HepG2 (cell line): ENCODE measurements around the gene KDM5B. TPM values are rescaled to one million over a fixed set of nuclear protein-coding genes. Genes with fewer than 3 reads are reported as not detected.
A peak's percentile ranks its signal among the peaks of the same experiment; 100 is the strongest.

Experiments
- CHCHD3 ChIP-seq: sonication (generic); formaldehyde crosslinking; IDR thresholded peaks from 2 replicates; pipeline ENCODE4 v1.8.0; 2022; ENCODE audit warnings: mild to moderate bottlenecking, missing genetic modification reagents, moderate library complexity
- DNMT1 ChIP-seq: sonication (generic); formaldehyde crosslinking; IDR thresholded peaks from 2 replicates; pipeline ENCODE4 v1.5.1; 2020; ENCODE audit warnings: mild to moderate bottlenecking, missing genetic modification reagents
- FOXA1 ChIP-seq, 2 experiments: fragments of 450-650 bp in 1 of 2; sonication (generic) in 1 of 2; formaldehyde crosslinking in 1 of 2; IDR thresholded peaks; 2 replicates each; pipeline versions ENCODE4 v1.4.0 to v1.6.1; 2016 to 2020; ENCODE audit warnings: missing genetic modification reagents in 1 of 2
- HCFC1 ChIP-seq: fragments of 150-350 bp; IDR thresholded peaks from 2 replicates; pipeline ENCODE4 v1.6.1; 2014; ENCODE audit warnings: low read depth, low read length
- HOXA9 ChIP-seq: sonication (generic); formaldehyde crosslinking; IDR thresholded peaks from 2 replicates; pipeline ENCODE4 v1.8.1; 2022; ENCODE audit warnings: missing genetic modification reagents, mild to moderate bottlenecking, moderate library complexity, borderline replicate concordance
- MBD4 ChIP-seq: IDR thresholded peaks from 2 replicates; pipeline ENCODE4 v1.6.1; 2012; ENCODE audit warnings: low read length, inconsistent platforms, borderline replicate concordance
- NFATC3 ChIP-seq: sonication (generic); formaldehyde crosslinking; IDR thresholded peaks from 2 replicates; pipeline ENCODE4 v1.5.1; 2020; ENCODE audit warnings: mild to moderate bottlenecking, missing genetic modification reagents
- PHB2 ChIP-seq: fragments of 450-650 bp; IDR thresholded peaks from 2 replicates; pipeline ENCODE4 v1.6.1; 2018; ENCODE audit not compliant: partially characterized antibody
- SOX5 ChIP-seq: IDR thresholded peaks from 2 replicates; pipeline ENCODE4 v1.6.1; 2016; ENCODE audit warnings: borderline replicate concordance
- SP4 ChIP-seq: sonication (generic); formaldehyde crosslinking; IDR thresholded peaks from 2 replicates; pipeline ENCODE4 v1.8.1; 2023; ENCODE audit warnings: mild to moderate bottlenecking, missing genetic modification reagents
- SPEN ChIP-seq: sonication (generic); formaldehyde crosslinking; IDR thresholded peaks from 2 replicates; pipeline ENCODE4 v1.5.1; 2020; ENCODE audit warnings: low read depth, mild to moderate bottlenecking, missing genetic modification reagents
- TARDBP ChIP-seq: sonication (generic); formaldehyde crosslinking; IDR thresholded peaks from 2 replicates; pipeline ENCODE4 v1.8.0; 2022; ENCODE audit warnings: mild to moderate bottlenecking, missing genetic modification reagents
- ZBTB14 ChIP-seq: sonication (generic); formaldehyde crosslinking; IDR thresholded peaks from 2 replicates; pipeline ENCODE4 v1.4.0; 2020; ENCODE audit warnings: missing genetic modification reagents
- ZFP90 ChIP-seq: sonication (generic); formaldehyde crosslinking; IDR thresholded peaks from 2 replicates; pipeline ENCODE4 v1.8.0; 2022; ENCODE audit warnings: missing genetic modification reagents, mild to moderate bottlenecking, inconsistent platforms, borderline replicate concordance
- ZFP91 ChIP-seq: sonication (generic); formaldehyde crosslinking; IDR thresholded peaks from 2 replicates; pipeline ENCODE4 v1.9.0; 2022; ENCODE audit warnings: missing genetic modification reagents, mild to moderate bottlenecking, borderline replicate concordance
- ZFY ChIP-seq: sonication (generic); formaldehyde crosslinking; IDR thresholded peaks from 2 replicates; pipeline ENCODE4 v1.4.0; 2020; ENCODE audit warnings: missing genetic modification reagents
- ZIK1 ChIP-seq: sonication (generic); formaldehyde crosslinking; IDR thresholded peaks from 2 replicates; pipeline ENCODE4 v1.5.0; 2020; ENCODE audit warnings: mild to moderate bottlenecking, low read depth, missing genetic modification reagents, borderline replicate concordance
- ZNF441 ChIP-seq: sonication (generic); formaldehyde crosslinking; IDR thresholded peaks from 2 replicates; pipeline ENCODE4 v1.7.0; 2021; ENCODE audit warnings: missing genetic modification reagents, borderline replicate concordance
- polyA plus RNA-seq, 8 experiments: library from polyadenylated mRNA; depleted of rRNA in 3 of 8; stranded (reverse) in 7 of 8; unstranded in 1 of 8; fragments of >200 nt; fragmentation: Illumina TruSeq in 4 of 8; extraction: Trizol in 4 of 8; gene quantifications; 2 replicates each; pipeline versions ENCODE4 v1.2.1 to v1.2.3, GENCODE V29; 2011 to 2016; ENCODE audit warnings: low read depth in 4 of 8, missing spikeins in 1 of 8, mixed read lengths in 1 of 8; ENCODE audit not compliant: insufficient read depth in 1 of 8
- total RNA-seq, 5 experiments: library from RNA; depleted of rRNA; stranded (reverse); fragments of >200 nt; fragmentation: Illumina TruSeq; extraction: Trizol; gene quantifications; 2 replicates each; pipeline ENCODE4 v1.2.3, GENCODE V29; 2016; ENCODE audit warnings: low read depth in 1 of 5
- TF ChIP-seq, protein P1 (sequence below): sonication (generic); formaldehyde crosslinking; IDR thresholded peaks from 2 replicates; pipeline ENCODE4 v1.4.0; 2020; ENCODE audit warnings: missing genetic modification reagents, borderline replicate concordance
- TF ChIP-seq, protein P2 (sequence below): sonication (generic); formaldehyde crosslinking; conservative IDR thresholded peaks from 2 replicates; pipeline ENCODE4 v1.8.0; 2022; ENCODE audit warnings: mild to moderate bottlenecking, moderate library complexity, missing genetic modification reagents

The KDM5B gene
- total and polyA plus RNA-seq, 2 of the 13 experiments (the other 11 are each of a cell fraction or from before 2014, with no cell fraction given) = 34.2 to 35.4 TPM

DNA sequence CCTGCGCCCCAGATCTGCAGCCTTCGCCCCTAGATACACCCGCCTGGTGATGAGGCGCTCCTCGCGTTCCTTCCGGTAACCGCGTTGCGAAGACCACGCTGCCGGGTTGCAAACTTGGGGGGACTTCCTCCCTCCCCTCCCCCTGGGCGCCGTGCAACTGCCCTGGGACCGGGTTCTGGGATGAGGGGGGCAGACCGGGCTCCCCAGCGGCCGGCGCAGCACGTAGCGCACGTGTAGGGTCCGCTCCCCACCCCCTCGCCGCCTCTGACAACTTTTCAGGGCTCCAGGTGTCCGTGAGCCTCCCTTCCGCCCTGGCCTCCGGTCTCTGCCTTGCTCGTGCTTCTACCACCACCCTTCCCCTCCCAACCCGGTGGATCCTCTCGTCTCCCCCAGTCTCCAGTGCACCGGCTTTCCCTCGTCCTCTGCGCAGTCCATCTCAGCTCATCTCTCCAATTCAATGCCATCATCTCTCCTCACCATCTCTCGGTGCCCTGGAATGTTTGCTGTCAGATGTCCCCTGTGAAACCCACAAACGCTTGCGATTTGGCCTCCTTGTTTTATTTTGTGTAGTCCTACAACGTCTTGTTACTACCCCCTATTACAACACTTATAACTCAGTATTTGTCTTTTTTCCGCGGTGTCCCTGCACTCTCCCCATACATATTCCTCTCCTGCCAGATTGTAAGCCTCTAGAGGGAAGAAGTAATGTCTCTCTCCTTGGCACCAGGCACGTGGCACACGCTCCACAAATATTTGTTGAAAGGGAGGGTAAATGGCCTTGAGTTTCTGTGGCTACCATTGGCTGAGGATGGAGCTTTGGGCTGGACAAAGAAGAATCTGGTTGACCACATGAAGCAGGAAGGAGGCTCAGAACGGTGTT, 3.3 kb upstream of the KDM5B start (continued):
- TF ChIP-seq, protein P1, sequence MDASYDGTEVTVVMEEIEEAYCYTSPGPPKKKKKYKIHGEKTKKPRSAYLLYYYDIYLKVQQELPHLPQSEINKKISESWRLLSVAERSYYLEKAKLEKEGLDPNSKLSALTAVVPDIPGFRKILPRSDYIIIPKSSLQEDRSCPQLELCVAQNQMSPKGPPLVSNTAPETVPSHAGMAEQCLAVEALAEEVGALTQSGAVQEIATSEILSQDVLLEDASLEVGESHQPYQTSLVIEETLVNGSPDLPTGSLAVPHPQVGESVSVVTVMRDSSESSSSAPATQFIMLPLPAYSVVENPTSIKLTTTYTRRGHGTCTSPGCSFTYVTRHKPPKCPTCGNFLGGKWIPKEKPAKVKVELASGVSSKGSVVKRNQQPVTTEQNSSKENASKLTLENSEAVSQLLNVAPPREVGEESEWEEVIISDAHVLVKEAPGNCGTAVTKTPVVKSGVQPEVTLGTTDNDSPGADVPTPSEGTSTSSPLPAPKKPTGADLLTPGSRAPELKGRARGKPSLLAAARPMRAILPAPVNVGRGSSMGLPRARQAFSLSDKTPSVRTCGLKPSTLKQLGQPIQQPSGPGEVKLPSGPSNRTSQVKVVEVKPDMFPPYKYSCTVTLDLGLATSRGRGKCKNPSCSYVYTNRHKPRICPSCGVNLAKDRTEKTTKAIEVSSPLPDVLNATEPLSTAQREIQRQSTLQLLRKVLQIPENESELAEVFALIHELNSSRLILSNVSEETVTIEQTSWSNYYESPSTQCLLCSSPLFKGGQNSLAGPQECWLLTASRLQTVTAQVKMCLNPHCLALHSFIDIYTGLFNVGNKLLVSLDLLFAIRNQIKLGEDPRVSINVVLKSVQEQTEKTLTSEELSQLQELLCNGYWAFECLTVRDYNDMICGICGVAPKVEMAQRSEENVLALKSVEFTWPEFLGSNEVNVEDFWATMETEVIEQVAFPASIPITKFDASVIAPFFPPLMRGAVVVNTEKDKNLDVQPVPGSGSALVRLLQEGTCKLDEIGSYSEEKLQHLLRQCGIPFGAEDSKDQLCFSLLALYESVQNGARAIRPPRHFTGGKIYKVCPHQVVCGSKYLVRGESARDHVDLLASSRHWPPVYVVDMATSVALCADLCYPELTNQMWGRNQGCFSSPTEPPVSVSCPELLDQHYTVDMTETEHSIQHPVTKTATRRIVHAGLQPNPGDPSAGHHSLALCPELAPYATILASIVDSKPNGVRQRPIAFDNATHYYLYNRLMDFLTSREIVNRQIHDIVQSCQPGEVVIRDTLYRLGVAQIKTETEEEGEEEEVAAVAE = no peak
- no peak for TF ChIP-seq MBD4
- TF ChIP-seq SP4 = 0 out of 2 replicates have a peak, but pooled peaks have one; percentile 3
- no peak for TF ChIP-seq FOXA1 (IDR thresholded peaks at IDR 0.05)
- 0 out of 2 replicates have a peak, but pooled peaks have one; percentile 47 for TF ChIP-seq FOXA1 (CRISPR knock-in tag; IDR thresholded peaks at IDR 0.05)
- TF ChIP-seq, protein P2, sequence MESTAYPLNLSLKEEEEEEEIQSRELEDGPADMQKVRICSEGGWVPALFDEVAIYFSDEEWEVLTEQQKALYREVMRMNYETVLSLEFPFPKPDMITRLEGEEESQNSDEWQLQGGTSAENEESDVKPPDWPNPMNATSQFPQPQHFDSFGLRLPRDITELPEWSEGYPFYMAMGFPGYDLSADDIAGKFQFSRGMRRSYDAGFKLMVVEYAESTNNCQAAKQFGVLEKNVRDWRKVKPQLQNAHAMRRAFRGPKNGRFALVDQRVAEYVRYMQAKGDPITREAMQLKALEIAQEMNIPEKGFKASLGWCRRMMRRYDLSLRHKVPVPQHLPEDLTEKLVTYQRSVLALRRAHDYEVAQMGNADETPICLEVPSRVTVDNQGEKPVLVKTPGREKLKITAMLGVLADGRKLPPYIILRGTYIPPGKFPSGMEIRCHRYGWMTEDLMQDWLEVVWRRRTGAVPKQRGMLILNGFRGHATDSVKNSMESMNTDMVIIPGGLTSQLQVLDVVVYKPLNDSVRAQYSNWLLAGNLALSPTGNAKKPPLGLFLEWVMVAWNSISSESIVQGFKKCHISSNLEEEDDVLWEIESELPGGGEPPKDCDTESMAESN = peak; percentile 71; the same call in 1 of the 2 replicates
- no peak for TF ChIP-seq SPEN
- no peak for TF ChIP-seq CHCHD3 (CRISPR knock-in tag)
- no peak for TF ChIP-seq ZFP90 (CRISPR knock-in tag)
- peak; percentile 66; the same call in 1 of the 2 replicates for TF ChIP-seq ZNF441 (CRISPR knock-in tag)
- TF ChIP-seq PHB2 = no peak
- TF ChIP-seq ZFP91 (CRISPR knock-in tag) = peak; percentile 9; the same call in 1 of the 2 replicates
- peak; percentile 23; the same call in 1 of the 2 replicates for TF ChIP-seq SOX5
- 0 out of 2 replicates have a peak, but pooled peaks have one; percentile 56 for TF ChIP-seq HOXA9 (CRISPR knock-in tag)
- no peak for TF ChIP-seq ZFY (CRISPR knock-in tag)
- TF ChIP-seq DNMT1 (CRISPR knock-in tag) = peak; percentile 37; the same call in 1 of the 2 replicates
- TF ChIP-seq TARDBP (CRISPR knock-in tag) = no peak
- no peak for TF ChIP-seq ZBTB14 (CRISPR knock-in tag)
- no peak for TF ChIP-seq ZIK1 (CRISPR knock-in tag)
- TF ChIP-seq HCFC1 = no peak
- no peak for TF ChIP-seq NFATC3
